Measurements from ENCODE around the gene CLEC19A. TPM values are rescaled to one million over a fixed set of nuclear protein-coding genes. Genes with fewer than 3 reads are reported as not detected.

The CLEC19A gene
- total RNA-seq, 1 donor from 2014 or later = not detected

- H3K4me3 Mint-ChIP-seq (ENCODE audit: unreplicated experiment) = no peak overlapping the region
- no peaks in the 10 kb centered on the region for H3K27me3 Mint-ChIP-seq (ENCODE audit: unreplicated experiment)
These were observed 9.9 kb downstream of the CLEC19A start for GRCh38 chr16:19295393-19295792.

GRCh38 chr16:19297454-19297853 lies 11.9 kb downstream of the CLEC19A start:
- Mint-ChIP-seq H3K27ac (ENCODE audit: unreplicated experiment) (no peak overlapping the region), H3K9me3 (ENCODE audit: unreplicated experiment) (no peaks in the 10 kb centered on the region), H3K4me3 (ENCODE audit: unreplicated experiment) (no peak overlapping the region), H3K27me3 (ENCODE audit: unreplicated experiment) (no peaks in the 10 kb centered on the region), H3K4me1 (ENCODE audit: unreplicated experiment) (no peaks in the 10 kb centered on the region), H3K36me3 (ENCODE audit: unreplicated experiment) (no peaks in the 10 kb centered on the region)
- TF ChIP-seq, protein P1, sequence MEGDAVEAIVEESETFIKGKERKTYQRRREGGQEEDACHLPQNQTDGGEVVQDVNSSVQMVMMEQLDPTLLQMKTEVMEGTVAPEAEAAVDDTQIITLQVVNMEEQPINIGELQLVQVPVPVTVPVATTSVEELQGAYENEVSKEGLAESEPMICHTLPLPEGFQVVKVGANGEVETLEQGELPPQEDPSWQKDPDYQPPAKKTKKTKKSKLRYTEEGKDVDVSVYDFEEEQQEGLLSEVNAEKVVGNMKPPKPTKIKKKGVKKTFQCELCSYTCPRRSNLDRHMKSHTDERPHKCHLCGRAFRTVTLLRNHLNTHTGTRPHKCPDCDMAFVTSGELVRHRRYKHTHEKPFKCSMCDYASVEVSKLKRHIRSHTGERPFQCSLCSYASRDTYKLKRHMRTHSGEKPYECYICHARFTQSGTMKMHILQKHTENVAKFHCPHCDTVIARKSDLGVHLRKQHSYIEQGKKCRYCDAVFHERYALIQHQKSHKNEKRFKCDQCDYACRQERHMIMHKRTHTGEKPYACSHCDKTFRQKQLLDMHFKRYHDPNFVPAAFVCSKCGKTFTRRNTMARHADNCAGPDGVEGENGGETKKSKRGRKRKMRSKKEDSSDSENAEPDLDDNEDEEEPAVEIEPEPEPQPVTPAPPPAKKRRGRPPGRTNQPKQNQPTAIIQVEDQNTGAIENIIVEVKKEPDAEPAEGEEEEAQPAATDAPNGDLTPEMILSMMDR (IDR thresholded peaks at IDR 0.05) = no peak
- no peak for DNase-seq (ENCODE audit: extremely low spot score, unreplicated experiment)

More at GRCh38 chr16:19295393-19295792, 9.9 kb downstream of the CLEC19A start:
- Mint-ChIP-seq H3K36me3 (ENCODE audit: unreplicated experiment) (no peaks in the 10 kb centered on the region), H3K4me1 (ENCODE audit: unreplicated experiment) (no peaks in the 10 kb centered on the region), H3K9me3 (ENCODE audit: unreplicated experiment) (no peaks in the 10 kb centered on the region), H3K27ac (ENCODE audit: unreplicated experiment) (no peak overlapping the region)
- TF ChIP-seq, protein P1 (IDR thresholded peaks at IDR 0.05) = no peak
- DNase-seq (ENCODE audit: extremely low spot score, unreplicated experiment) = no peak

GRCh38 chr16:19299565-19299964 lies 14.0 kb downstream of the CLEC19A start:
- no peak for DNase-seq (ENCODE audit: extremely low spot score, unreplicated experiment)
- TF ChIP-seq, protein P1 (IDR thresholded peaks at IDR 0.05) = no peak
- H3K27me3 Mint-ChIP-seq (ENCODE audit: unreplicated experiment) = no peaks in the 10 kb centered on the region
- H3K36me3 Mint-ChIP-seq (ENCODE audit: unreplicated experiment) = no peaks in the 10 kb centered on the region
- H3K27ac Mint-ChIP-seq (ENCODE audit: unreplicated experiment) = no peak overlapping the region
- no peaks in the 10 kb centered on the region for H3K4me1 Mint-ChIP-seq (ENCODE audit: unreplicated experiment)
- H3K4me3 Mint-ChIP-seq (ENCODE audit: unreplicated experiment) = no peak overlapping the region
- H3K9me3 Mint-ChIP-seq (ENCODE audit: unreplicated experiment) = no peaks in the 10 kb centered on the region

- Mint-ChIP-seq H3K27ac (ENCODE audit: unreplicated experiment) (no peak overlapping the region), H3K9me3 (ENCODE audit: unreplicated experiment) (no peaks in the 10 kb centered on the region), H3K4me3 (ENCODE audit: unreplicated experiment) (no peak overlapping the region), H3K36me3 (ENCODE audit: unreplicated experiment) (no peaks in the 10 kb centered on the region), H3K4me1 (ENCODE audit: unreplicated experiment) (no peaks in the 10 kb centered on the region), H3K27me3 (ENCODE audit: unreplicated experiment) (no peaks in the 10 kb centered on the region)
- TF ChIP-seq, protein P1 (IDR thresholded peaks at IDR 0.05) = no peak
- no peak for DNase-seq (ENCODE audit: extremely low spot score, unreplicated experiment)
These were observed 16.4 kb downstream of the CLEC19A start for GRCh38 chr16:19301931-19302330.

DNA sequence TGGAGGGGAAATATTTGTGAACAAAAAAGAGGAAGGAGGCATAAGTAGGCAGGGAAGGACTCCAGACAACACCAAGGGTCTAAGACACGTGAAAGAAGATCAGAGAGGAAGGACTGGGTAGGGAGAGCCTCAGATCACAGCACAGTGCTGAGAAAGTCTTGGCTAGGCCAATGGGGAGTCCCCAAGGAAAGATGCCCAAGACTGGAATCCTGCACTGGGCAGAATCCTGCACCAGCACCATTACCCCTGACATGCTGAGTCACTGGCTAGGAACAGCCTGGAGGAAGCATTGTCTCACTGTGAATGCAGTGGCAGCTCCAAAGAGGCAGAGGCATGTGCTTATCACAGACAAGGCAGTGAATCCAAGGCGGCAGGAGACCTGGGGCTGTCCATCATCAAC lies 19.2 kb downstream of the CLEC19A start:
- TF ChIP-seq, protein P1 (IDR thresholded peaks at IDR 0.05) = no peak
- Mint-ChIP-seq H3K27ac (ENCODE audit: unreplicated experiment) (no peak overlapping the region), H3K9me3 (ENCODE audit: unreplicated experiment) (no peaks in the 10 kb centered on the region), H3K4me3 (ENCODE audit: unreplicated experiment) (no peak overlapping the region), H3K4me1 (ENCODE audit: unreplicated experiment) (no peaks in the 10 kb centered on the region), H3K27me3 (ENCODE audit: unreplicated experiment) (no peaks in the 10 kb centered on the region), H3K36me3 (ENCODE audit: unreplicated experiment) (no peaks in the 10 kb centered on the region)
- DNase-seq (ENCODE audit: extremely low spot score, unreplicated experiment) = no peak

Measured in osteocyte (in vitro differentiated cells).